ENCODE measurements around the gene SESN3.

DNA sequence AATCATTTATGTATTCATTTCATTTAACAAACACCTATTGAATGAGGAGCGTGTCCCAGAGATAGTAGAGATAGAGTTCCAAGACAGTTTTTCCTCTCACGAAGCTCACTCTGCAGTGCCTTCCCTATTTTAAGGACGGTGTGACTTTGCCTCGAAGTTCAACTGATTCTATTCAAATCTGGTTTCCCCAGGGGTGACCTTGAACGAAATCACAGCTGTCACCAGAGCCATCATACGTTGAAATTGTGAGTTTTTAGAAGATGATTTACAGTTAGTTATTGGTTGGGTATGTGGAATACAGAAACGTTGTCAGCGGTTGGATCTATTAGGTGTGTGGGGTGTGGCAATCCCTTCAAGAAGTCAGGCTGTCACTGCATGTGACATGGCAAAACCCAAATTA is 33.9 kb upstream of the SESN3 start:
- TF ChIP-seq, protein P1, sequence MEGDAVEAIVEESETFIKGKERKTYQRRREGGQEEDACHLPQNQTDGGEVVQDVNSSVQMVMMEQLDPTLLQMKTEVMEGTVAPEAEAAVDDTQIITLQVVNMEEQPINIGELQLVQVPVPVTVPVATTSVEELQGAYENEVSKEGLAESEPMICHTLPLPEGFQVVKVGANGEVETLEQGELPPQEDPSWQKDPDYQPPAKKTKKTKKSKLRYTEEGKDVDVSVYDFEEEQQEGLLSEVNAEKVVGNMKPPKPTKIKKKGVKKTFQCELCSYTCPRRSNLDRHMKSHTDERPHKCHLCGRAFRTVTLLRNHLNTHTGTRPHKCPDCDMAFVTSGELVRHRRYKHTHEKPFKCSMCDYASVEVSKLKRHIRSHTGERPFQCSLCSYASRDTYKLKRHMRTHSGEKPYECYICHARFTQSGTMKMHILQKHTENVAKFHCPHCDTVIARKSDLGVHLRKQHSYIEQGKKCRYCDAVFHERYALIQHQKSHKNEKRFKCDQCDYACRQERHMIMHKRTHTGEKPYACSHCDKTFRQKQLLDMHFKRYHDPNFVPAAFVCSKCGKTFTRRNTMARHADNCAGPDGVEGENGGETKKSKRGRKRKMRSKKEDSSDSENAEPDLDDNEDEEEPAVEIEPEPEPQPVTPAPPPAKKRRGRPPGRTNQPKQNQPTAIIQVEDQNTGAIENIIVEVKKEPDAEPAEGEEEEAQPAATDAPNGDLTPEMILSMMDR (IDR thresholded peaks at IDR 0.05): no peak
- TF ChIP-seq POLR2A (IDR thresholded peaks at IDR 0.05): no peak
